GM12878 (cell line): ENCODE measurements around the gene ELAVL1. TPM values are rescaled to one million over a fixed set of nuclear protein-coding genes. Genes with fewer than 3 reads are reported as not detected.

Source experiments
- ATAC-seq: fragments of 200-7000 bp; cut with Tn5 transposase; 3 replicates; pipeline ENCODE4 v1.9.1; 2020; ENCODE audit warnings: mild to moderate bottlenecking, moderate library complexity
- BruUV-seq: library from RNA; stranded (reverse); fragments of 400-500 nt; replicated peaks from 2 replicates; lab custom pipeline; 2021; lab: Mats Ljungman, UMichigan
- CTCF ChIA-PET: fragments of 300-600 bp; sonication (Branson Sonifier 250); formaldehyde crosslinking; extraction: SDS; loops from one replicate; lab custom pipeline; 2021; ENCODE audit warnings: inconsistent platforms; lab: Yijun Ruan, JAX
- POLR2A ChIA-PET: fragments of 350-600 bp; formaldehyde crosslinking; extraction: SDS; loops from one replicate; lab custom pipeline; 2021; ENCODE audit warnings: inconsistent platforms; lab: Charles Lee
- RAD21 ChIA-PET: fragments of 300-600 bp; sonication (Branson Sonifier 250); formaldehyde crosslinking; loops from one replicate; lab custom pipeline; 2023; ENCODE audit warnings: antibody characterized with exemption; ENCODE audit not compliant: unreplicated experiment; lab: Charles Lee
- SMC1A ChIA-PET: fragments of 300-600 bp; sonication (Branson Sonifier 250); formaldehyde crosslinking; loops from one replicate; lab custom pipeline; 2023; ENCODE audit not compliant: unreplicated experiment, uncharacterized antibody; lab: Charles Lee
- DNase-seq: peaks from one replicate; pipeline ENCODE4 v3.0.0-alpha.2; 2011; ENCODE audit warnings: low read depth, low spot score
- FAIRE-seq: peaks from 3 replicates; lab custom pipeline; 2011; peaks lifted over from hg19 to GRCh38; lab: Jason Lieb, UNC
- H2AFZ ChIP-seq: 2 replicates; pipeline ENCODE4 v1.6.0; 2011; ENCODE audit warnings: low read depth, low read length, control low read depth; ENCODE audit not compliant: control insufficient read depth
- H3K27ac ChIP-seq: 2 replicates; pipeline ENCODE4 v1.5.1; 2011; ENCODE audit warnings: control low read depth; ENCODE audit not compliant: control insufficient read depth, insufficient read depth
- H3K27me3 ChIP-seq, 2 experiments: replicated peaks in 1 of 2; 2 replicates each; pipeline versions ENCODE4 v1.6.0 to v1.6.1; 2011; ENCODE audit warnings: low read length in 1 of 2; ENCODE audit not compliant: control insufficient read depth in 2 of 2, insufficient read depth in 2 of 2
- H3K36me3 ChIP-seq, 2 experiments: 2 replicates each; pipeline ENCODE4 v1.5.1; 2011; ENCODE audit warnings: low read length in 1 of 2; ENCODE audit not compliant: control insufficient read depth in 2 of 2, insufficient read depth in 2 of 2
- H3K4me1 ChIP-seq: 2 replicates; pipeline ENCODE4 v1.6.1; 2011; ENCODE audit warnings: mild to moderate bottlenecking, low read length, moderate library complexity, mixed read lengths; ENCODE audit not compliant: control insufficient read depth, insufficient read depth
- H3K4me2 ChIP-seq: 2 replicates; pipeline ENCODE4 v1.6.0; 2011; ENCODE audit warnings: control low read depth; ENCODE audit not compliant: control insufficient read depth, insufficient read depth
- H3K4me3 ChIP-seq: fragments of 200-600 bp; sonication (generic); 2 replicates; pipeline ENCODE4 v1.5.1; 2016
- H3K79me2 ChIP-seq: 2 replicates; pipeline ENCODE4 v1.6.0; 2011; ENCODE audit warnings: low read length; ENCODE audit not compliant: control insufficient read depth, insufficient read depth
- H3K9ac ChIP-seq: 2 replicates; pipeline ENCODE4 v1.8.0; 2011; ENCODE audit warnings: low read length, control low read depth, mixed read lengths; ENCODE audit not compliant: control insufficient read depth, insufficient read depth
- H3K9me3 ChIP-seq: replicated peaks from 3 replicates; pipeline ENCODE4 v1.5.1; 2011; ENCODE audit warnings: mild to moderate bottlenecking, low read length; ENCODE audit not compliant: control insufficient read depth, insufficient read depth
- H4K20me1 ChIP-seq: 2 replicates; pipeline ENCODE4 v1.6.0; 2011; ENCODE audit not compliant: control insufficient read depth, insufficient read depth
- BMI1 ChIP-seq: fragments of 450-650 bp; IDR thresholded peaks from 2 replicates; pipeline ENCODE4 v1.6.1; 2016; ENCODE audit warnings: mild to moderate bottlenecking, moderate library complexity, borderline replicate concordance
- CBX5 ChIP-seq: sonication (generic); IDR thresholded peaks from 2 replicates; pipeline ENCODE4 v1.6.1; 2016; ENCODE audit warnings: low read depth, moderate library complexity, mild to moderate bottlenecking, inconsistent platforms
- CREB1 ChIP-seq: IDR thresholded peaks from 2 replicates; pipeline ENCODE4 v1.6.1; 2012; ENCODE audit warnings: low read depth, mild to moderate bottlenecking, inconsistent platforms
- FOXK2 ChIP-seq: fragments of 450-650 bp; IDR thresholded peaks from 2 replicates; pipeline ENCODE4 v1.6.1; 2017; ENCODE audit warnings: mild to moderate bottlenecking, moderate library complexity
- GATAD2B ChIP-seq: fragments of 450-650 bp; conservative IDR thresholded peaks from 2 replicates; pipeline ENCODE4 v1.6.1; 2017; ENCODE audit warnings: low read depth, mild to moderate bottlenecking, moderate library complexity
- HDGF ChIP-seq: fragments of 450-650 bp; IDR thresholded peaks from 2 replicates; pipeline ENCODE4 v1.6.1; 2016; ENCODE audit warnings: antibody characterized with exemption
- IKZF1 ChIP-seq: fragments of 450-650 bp; conservative IDR thresholded peaks from 2 replicates; pipeline ENCODE4 v1.6.1; 2017; ENCODE audit warnings: antibody characterized with exemption, mild to moderate bottlenecking
- IKZF2 ChIP-seq, 2 experiments: fragments of 450-650 bp; IDR thresholded peaks; 2 replicates each; pipeline ENCODE4 v1.6.1; 2017; ENCODE audit warnings: mild to moderate bottlenecking in 2 of 2, moderate library complexity in 2 of 2
- MTA2 ChIP-seq: fragments of 450-650 bp; IDR thresholded peaks from 2 replicates; pipeline ENCODE4 v1.6.1; 2016; ENCODE audit warnings: low read depth, mild to moderate bottlenecking, moderate library complexity
- MXI1 ChIP-seq: fragments of 150-350 bp; IDR thresholded peaks from 2 replicates; pipeline ENCODE4 v1.6.1; 2011; ENCODE audit warnings: low read depth, mild to moderate bottlenecking, inconsistent platforms, low read length, improper control_type of control experiment
- NR2F1 ChIP-seq: fragments of 450-650 bp; conservative IDR thresholded peaks from 2 replicates; pipeline ENCODE4 v1.6.1; 2017; ENCODE audit warnings: mild to moderate bottlenecking
- NRF1 ChIP-seq: conservative IDR thresholded peaks from 2 replicates; pipeline ENCODE4 v1.6.1; 2011; ENCODE audit warnings: mild to moderate bottlenecking, low read depth, low read length, improper control_type of control experiment
- PBX3 ChIP-seq: IDR thresholded peaks from 2 replicates; pipeline ENCODE4 v1.6.1; 2011; ENCODE audit warnings: mild to moderate bottlenecking, low read depth, low read length, moderate library complexity; ENCODE audit not compliant: insufficient replicate concordance
- POLR2AphosphoS5 ChIP-seq: IDR thresholded peaks from 2 replicates; pipeline ENCODE4 v1.6.1; 2011; ENCODE audit warnings: mild to moderate bottlenecking, low read length, inconsistent platforms
- POU2F2 ChIP-seq: IDR thresholded peaks from 3 replicates; pipeline ENCODE4 v1.6.1; 2011; ENCODE audit warnings: low read depth, mild to moderate bottlenecking, low read length, borderline replicate concordance
- RAD21 ChIP-seq: IDR thresholded peaks from 2 replicates; pipeline ENCODE4 v1.6.1; 2011; ENCODE audit warnings: mild to moderate bottlenecking, low read depth, low read length, moderate library complexity; ENCODE audit not compliant: insufficient read depth
- RELA ChIP-seq: fragments of 450-650 bp; IDR thresholded peaks from 2 replicates; pipeline ENCODE4 v1.8.0; 2014; ENCODE audit warnings: borderline replicate concordance; ENCODE audit not compliant: partially characterized antibody
- RUNX3 ChIP-seq: IDR thresholded peaks from 2 replicates; pipeline ENCODE4 v1.6.1; 2012; ENCODE audit warnings: low read length, inconsistent platforms
- SREBF1 ChIP-seq: IDR thresholded peaks from 2 replicates; pipeline ENCODE4 v1.6.1; 2012; ENCODE audit warnings: mild to moderate bottlenecking, low read length
- WGBS: methylation state at CpG from one replicate; pipeline ENCODE4 v1.1.6; 2016; ENCODE audit warnings: low lambda C conversion rate; ENCODE audit not compliant: insufficient replicate concordance, insufficient coverage; ENCODE audit errors: missing lambda C conversion rate; 5-methylcytosine and 5-hydroxymethylcytosine counted together
- in situ Hi-C: fragments of 300-500 bp; cut with MboI; formaldehyde crosslinking; loops from 9 replicates; pipeline ENCODE4 v1.14.3; 2018; ENCODE audit warnings: mixed read lengths
- intact Hi-C: fragments of 100-400 bp; cut with micrococcal nuclease; formaldehyde crosslinking; loops from one replicate; pipeline ENCODE4 v1.14.2; 2022; ENCODE audit not compliant: unreplicated experiment
- polyA plus RNA-seq, 11 experiments: library from polyadenylated mRNA; depleted of rRNA in 4 of 11; unstranded in 6 of 11; stranded (reverse) in 5 of 11; fragments of >200 nt; fragmentation: Nextera tagmentation in 4 of 11; fragmentation: Illumina TruSeq in 1 of 11; extraction: Ambion mirVana in 4 of 11; extraction: Trizol in 1 of 11; gene quantifications; 1 replicate in 1 of 11; 2 replicates in 10 of 11; pipeline versions ENCODE4 v1.2.1 to v1.2.3, GENCODE V29; 2011 to 2016; ENCODE audit warnings: inconsistent platforms in 2 of 11, missing spikeins in 2 of 11, low read depth in 1 of 11
- total RNA-seq, 4 experiments: library from RNA; depleted of rRNA in 3 of 4; stranded (reverse); fragments of >200 nt in 3 of 4; fragmentation: Illumina TruSeq in 1 of 4; extraction: Trizol in 1 of 4; gene quantifications; 2 replicates each; pipeline versions ENCODE4 v1.2.1 to v1.2.3, GENCODE V29; 2013 to 2021

The ELAVL1 gene
- total and polyA plus RNA-seq, 10 of the 15 experiments (the other 5 are each of a cell fraction or from before 2014, with no cell fraction given) = 7.4 to 155 (median 70.3) TPM

- TF ChIP-seq GATAD2B = no peak
- no peak for TF ChIP-seq SREBF1
- TF ChIP-seq BMI1 = no peak
- TF ChIP-seq MTA2 = no peak
- TF ChIP-seq CBX5 = no peak
Observed at GRCh38 chr19:8004001-8004400, 1.4 kb downstream of the ELAVL1 start (continued).

- Histone ChIP-seq H3K9me3 (no peaks in the 10 kb centered on the region), H3K27ac (peak overlapping the region; percentile 79), H3K4me1 (peaks cover 34% of the 10 kb centered on the region), H3K9ac (peak overlapping the region; percentile 67), H3K27me3 (no peaks in the 10 kb centered on the region), H3K4me3 (peak overlapping the region; percentile 89), H3K79me2 (peaks cover 87% of the 10 kb centered on the region), H3K36me3 (peaks cover 0 to 4% of the 10 kb centered on the region in 2 experiments; a peak in 2 of 4 replicates), H4K20me1 (peaks cover 13% of the 10 kb centered on the region), H3K4me2 (peak overlapping the region; percentile 89), H2AFZ (peak overlapping the region; percentile 26)
- intact Hi-C loops (loop anchor here (1.0 to 5.0 kb wide), 2 partner anchors 50 to 58 kb away; partner anchors contain the start of gene CCL25), in situ Hi-C loops (no loop called here)
- peak; percentile 52 for FAIRE-seq
- 3% methylated on average over 27 of the region's 27 CpGs for WGBS
- RAD21 ChIA-PET = interaction anchor here (1.3 to 1.8 kb wide), 2 partner anchors 58 to 73 kb away, joined by 6 to 16 read pairs; partner anchors contain the start of gene TIMM44
- SMC1A ChIA-PET = interaction anchor here (1.6 to 5.7 kb wide), 3 partner anchors 25 to 58 kb away, joined by 3 to 29 read pairs (median 4); partner anchors contain the start of gene TIMM44
- CTCF ChIA-PET = interaction anchor here (0.6 to 7.8 kb wide), 21 partner anchors 9 to 305 kb away, joined by 3 to 55 read pairs (median 4); partner anchors contain the start of genes SNAPC2 and TIMM44
- ATAC-seq = peak; percentile 84
- peak; percentile 44 for DNase-seq
- POLR2A ChIA-PET = interaction anchor here (0.5 to 1.6 kb wide), 2 partner anchors 59 to 593 kb away, joined by 4 to 5 read pairs; partner anchors contain the start of gene TIMM44
- TSS peak; percentile 23 for BruUV-seq
- TF ChIP-seq IKZF1 (peak; percentile 61), MXI1 (peak; percentile 39; the same call in 1 of the 2 replicates), FOXK2 (no peak), RAD21 (peak; percentile 72), POU2F2 (peak; percentile 9; the same call in 1 of the 3 replicates), RUNX3 (peak; percentile 73), RELA (peak; percentile 29), POLR2AphosphoS5 (no peak), IKZF2 (IDR thresholded peaks at IDR 0.05) (peak in 1 of 2 experiments; percentile 17; a peak in 1 of 4 replicates), CREB1 (0 out of 2 replicates have a peak, but pooled peaks have one; percentile 21), HDGF (peak; percentile 63; the same call in 1 of the 2 replicates), GATAD2B (peak; percentile 26; the same call in 1 of the 2 replicates), NR2F1 (peak; percentile 44), NRF1 (no peak), PBX3 (no peak)
Observed at GRCh38 chr19:8001995-8002849, 3.2 kb downstream of the ELAVL1 start.
